Cardiac fibroblast (primary cell): ENCODE results near the gene PAGR1.

Source experiments
- DNase-seq, 2 donors: peaks; one replicate each; pipeline versions ENCODE4 v3.0.0 to v3.0.0-alpha.2; 2010; ENCODE audit warnings: low read depth in 2 of 2
- H3K4me3 ChIP-seq, 2 donors: replicated peaks in 1 of 2; 1 replicate in 1 of 2; 2 replicates in 1 of 2; pipeline ENCODE4 v1.5.1; 2011; ENCODE audit warnings: low read depth in 2 of 2, low read length in 2 of 2, mild to moderate bottlenecking in 2 of 2, moderate library complexity in 1 of 2
- TF ChIP-seq, protein P1 (sequence below): IDR thresholded peaks from one replicate; pipeline ENCODE4 v1.5.1; 2011; ENCODE audit warnings: low read depth, mild to moderate bottlenecking, low read length, inconsistent platforms

The PAGR1 gene

DNA sequence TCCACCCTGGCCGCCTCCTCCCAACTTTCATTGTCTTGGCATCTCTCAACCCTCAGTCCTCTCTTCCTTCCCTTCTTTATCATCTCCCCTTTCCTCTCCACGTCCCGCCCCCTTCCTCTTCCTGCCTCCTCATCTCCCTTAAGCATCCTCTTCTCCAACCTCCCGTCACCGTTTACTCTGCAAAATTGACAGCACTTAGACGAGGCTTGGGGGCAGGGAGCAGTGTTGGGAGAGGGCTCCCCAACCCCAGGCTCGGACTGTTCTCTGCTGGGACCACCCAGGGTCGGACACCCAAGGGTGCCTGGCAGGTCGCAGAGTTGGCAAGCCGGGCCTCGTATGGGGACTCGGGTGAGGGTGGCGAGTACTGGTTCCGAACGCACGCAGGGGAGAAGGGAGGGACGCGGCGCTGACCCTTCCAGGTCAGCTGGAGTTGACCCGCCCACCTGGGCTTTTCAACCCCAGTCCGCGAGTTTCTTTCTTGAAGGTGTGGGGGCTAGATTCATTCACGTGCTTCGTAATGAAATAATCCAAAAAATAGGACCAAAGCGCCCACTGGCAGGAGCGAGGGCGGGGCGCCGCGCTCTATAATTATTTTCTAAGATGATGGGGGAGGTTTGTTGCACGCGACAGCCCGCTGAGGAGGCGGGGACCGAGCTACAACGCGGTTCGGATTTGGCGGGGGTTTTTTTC is 775 bp upstream of the PAGR1 start:
- no peak for DNase-seq
- TF ChIP-seq, protein P1, sequence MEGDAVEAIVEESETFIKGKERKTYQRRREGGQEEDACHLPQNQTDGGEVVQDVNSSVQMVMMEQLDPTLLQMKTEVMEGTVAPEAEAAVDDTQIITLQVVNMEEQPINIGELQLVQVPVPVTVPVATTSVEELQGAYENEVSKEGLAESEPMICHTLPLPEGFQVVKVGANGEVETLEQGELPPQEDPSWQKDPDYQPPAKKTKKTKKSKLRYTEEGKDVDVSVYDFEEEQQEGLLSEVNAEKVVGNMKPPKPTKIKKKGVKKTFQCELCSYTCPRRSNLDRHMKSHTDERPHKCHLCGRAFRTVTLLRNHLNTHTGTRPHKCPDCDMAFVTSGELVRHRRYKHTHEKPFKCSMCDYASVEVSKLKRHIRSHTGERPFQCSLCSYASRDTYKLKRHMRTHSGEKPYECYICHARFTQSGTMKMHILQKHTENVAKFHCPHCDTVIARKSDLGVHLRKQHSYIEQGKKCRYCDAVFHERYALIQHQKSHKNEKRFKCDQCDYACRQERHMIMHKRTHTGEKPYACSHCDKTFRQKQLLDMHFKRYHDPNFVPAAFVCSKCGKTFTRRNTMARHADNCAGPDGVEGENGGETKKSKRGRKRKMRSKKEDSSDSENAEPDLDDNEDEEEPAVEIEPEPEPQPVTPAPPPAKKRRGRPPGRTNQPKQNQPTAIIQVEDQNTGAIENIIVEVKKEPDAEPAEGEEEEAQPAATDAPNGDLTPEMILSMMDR, result no peak
- peak overlapping the region; percentile 44 to 82 for H3K4me3 ChIP-seq

DNA sequence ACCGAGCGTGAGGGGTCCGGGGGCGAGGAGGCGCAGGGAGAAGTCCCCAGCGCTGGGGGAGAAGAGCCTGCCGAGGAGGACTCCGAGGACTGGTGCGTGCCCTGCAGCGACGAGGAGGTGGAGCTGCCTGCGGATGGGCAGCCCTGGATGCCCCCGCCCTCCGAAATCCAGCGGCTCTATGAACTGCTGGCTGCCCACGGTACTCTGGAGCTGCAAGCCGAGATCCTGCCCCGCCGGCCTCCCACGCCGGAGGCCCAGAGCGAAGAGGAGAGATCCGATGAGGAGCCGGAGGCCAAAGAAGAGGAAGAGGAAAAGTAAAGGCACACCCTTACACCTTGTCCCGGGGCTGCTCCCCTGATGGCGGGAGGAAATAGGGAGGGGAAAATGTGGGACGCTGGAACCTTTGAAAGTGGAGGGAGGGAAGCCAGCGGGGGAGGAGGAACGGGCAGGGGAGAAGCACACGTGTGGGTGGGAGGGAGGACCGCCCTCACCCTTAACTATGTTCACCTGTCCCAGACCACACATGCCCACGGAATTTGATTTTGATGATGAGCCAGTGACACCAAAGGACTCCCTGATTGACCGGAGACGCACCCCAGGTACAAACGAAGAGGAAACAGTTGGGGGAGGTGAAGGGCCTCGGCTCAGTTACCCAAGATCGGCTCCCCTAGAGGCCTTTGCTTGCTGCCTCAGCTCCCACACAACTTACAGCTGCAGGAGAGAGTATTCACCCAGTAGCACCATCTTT is 916 bp downstream of the PAGR1 start:
- TF ChIP-seq, protein P1, result peak; percentile 31
- DNase-seq, result peak; percentile 63 to 67
- peak overlapping the region; percentile 68 to 82 for H3K4me3 ChIP-seq

DNA sequence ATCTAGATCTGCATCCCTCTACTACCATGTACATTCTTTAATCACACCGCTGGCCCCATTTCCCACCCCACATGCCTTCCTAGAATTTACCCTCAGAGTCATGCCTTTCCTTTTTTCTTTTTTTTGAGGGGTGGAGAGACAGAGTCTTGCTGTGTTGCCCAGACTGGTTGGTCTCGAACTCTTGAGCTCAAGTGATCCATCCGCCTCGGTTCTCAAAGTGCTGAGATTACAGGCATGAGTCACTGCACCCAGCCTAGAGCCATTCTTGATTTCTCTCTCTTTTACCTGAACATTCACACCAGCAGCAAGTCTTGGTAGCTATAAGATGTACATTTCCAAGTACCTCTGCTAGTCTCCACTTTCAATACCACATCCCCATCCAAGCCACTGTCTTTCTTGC is 2.1 kb downstream of the PAGR1 start:
- H3K4me3 ChIP-seq, result no peak overlapping the region
- DNase-seq, result no peak
- TF ChIP-seq, protein P1, result no peak

DNA sequence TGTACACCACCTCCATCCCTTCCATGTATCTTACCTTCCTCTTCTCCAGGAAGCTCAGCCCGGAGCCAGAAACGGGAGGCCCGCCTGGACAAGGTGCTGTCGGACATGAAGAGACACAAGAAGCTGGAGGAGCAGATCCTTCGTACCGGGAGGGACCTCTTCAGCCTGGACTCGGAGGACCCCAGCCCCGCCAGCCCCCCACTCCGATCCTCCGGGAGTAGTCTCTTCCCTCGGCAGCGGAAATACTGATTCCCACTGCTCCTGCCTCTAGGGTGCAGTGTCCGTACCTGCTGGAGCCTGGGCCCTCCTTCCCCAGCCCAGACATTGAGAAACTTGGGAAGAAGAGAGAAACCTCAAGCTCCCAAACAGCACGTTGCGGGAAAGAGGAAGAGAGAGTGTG is 3.6 kb downstream of the PAGR1 start:
- H3K4me3 ChIP-seq, result peak overlapping the region in 1 of 2 donors; percentile 8
- TF ChIP-seq, protein P1, result no peak
- no peak for DNase-seq

DNA sequence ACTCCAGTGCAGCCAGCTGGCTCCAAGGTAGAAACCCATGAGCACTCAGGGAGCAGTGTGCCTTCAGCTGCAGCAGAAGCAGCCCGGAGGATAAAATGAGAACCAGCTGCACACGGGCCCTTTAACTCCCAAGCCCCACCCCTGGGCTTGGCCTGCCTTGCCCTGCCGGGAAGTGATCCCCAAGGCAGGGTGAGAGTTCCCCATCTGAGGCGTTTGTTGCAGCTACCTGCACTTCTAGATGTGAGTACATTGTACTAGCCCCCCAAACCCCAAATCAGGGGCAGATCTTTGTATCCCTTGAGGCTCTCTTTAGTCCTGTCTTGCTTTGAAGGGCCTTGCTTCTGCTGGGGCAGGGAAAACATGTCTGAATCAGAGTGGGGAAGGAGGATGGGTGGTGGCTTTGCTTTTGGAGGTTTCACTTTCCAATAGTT is 4.3 kb downstream of the PAGR1 start, which contains the start of gene MVP:
TSS of gene MVP (plus strand) at position 192 of the 431 bp plus-strand sequence. CDS start 10,088 bp downstream, outside the sequence.
- peak; percentile 63 to 75 for DNase-seq
- H3K4me3 ChIP-seq, result peak within 1 kb of the TSS; percentile 75 to 80
- TF ChIP-seq, protein P1, result no peak

DNA sequence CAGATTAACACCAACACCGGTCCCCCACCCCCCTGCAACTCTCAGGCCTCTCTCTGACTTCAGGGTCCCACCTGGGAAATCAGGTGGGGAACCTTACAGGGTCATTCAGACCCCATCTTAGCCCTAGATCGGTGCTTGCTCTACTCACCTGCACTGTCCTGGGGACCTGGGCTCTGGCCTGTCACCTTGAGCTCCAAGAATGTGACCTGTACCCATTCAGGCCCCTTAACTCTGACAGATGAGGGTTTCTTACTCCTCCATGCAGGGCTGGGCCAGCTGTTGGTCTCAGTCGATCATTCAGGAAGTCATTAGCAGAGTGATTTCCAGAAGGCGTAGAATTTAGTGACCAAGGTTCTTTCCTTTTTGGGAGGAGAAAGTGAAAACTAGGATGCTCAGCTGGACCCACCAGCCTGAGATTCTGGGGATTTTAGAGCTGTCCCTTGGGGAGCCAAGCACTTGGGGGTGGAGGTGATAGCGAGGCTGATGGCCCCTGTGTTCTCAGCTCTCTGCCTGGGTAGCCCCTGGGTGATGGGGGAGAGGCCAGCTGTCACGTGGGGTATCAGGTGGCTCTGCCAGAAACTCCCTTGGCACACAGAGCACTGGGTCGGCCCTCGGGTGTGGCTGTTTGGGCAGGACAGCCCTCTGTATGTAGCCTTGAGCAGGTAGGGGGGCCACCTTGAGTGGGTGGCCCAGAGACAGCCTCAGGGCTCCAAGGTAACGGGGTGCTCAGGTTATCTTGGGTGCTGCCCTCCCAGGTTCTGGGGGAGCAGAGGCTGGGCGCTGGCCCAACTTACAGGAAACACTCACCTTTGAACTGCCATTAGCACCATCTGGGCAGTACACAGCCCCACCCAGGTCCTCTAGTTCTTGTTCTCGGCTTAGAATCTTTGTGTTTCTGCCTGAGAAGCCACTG is 5.0 kb downstream of the PAGR1 start:
- H3K4me3 ChIP-seq, result peak overlapping the region; percentile 75 to 80
- peak in 1 of 2 donors; percentile 45 for DNase-seq
- TF ChIP-seq, protein P1, result no peak
